GM19240 (cell line): ENCODE results near the gene AIF1L.

ENCODE experiments used
- DNase-seq: peaks from one replicate; pipeline ENCODE4 v3.0.0; 2011; ENCODE audit warnings: low spot score; ENCODE audit not compliant: insufficient read length

AIF1L gene

DNA sequence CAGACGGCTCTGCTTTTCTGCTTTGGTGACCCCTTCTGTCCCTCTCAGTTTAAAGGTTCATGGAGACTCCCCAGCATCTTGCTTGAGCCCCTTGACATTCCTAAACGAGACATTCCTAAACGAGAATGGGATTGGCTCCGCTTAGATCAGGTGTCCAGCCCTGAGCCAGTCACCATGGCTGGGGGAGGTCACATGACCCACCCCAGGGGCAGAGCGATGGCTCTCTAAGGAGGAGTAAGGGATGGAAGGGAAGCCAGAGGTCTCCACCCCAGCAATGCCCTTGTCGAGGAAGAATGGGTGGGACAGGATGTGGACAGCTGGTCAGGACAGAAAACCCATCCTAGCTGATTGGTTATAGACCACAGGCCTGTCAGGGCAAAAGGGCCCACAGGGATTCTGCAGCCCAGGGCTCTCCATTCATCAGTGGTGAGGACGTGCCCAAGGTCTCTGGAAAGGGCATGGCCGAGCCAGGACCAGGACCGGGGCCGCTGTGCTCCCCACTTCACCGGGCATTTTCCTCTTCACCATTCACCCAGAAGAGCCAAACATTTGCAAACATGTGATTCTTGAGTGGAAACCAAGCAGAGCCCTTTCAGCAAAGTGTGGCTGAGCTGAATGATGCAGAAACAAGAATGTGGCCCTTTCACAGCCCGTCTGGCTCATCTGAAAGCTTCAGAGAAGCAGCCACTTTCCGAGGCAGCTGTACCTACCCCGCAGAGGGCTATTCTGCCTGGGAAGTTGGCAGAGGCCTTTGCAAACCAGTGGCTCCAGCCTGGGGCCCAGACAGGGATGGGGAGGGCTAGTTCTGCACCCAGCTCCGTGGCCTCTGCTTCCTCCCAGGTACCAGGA, 19.8 kb upstream of the AIF1L start:
- no peak for DNase-seq

DNA sequence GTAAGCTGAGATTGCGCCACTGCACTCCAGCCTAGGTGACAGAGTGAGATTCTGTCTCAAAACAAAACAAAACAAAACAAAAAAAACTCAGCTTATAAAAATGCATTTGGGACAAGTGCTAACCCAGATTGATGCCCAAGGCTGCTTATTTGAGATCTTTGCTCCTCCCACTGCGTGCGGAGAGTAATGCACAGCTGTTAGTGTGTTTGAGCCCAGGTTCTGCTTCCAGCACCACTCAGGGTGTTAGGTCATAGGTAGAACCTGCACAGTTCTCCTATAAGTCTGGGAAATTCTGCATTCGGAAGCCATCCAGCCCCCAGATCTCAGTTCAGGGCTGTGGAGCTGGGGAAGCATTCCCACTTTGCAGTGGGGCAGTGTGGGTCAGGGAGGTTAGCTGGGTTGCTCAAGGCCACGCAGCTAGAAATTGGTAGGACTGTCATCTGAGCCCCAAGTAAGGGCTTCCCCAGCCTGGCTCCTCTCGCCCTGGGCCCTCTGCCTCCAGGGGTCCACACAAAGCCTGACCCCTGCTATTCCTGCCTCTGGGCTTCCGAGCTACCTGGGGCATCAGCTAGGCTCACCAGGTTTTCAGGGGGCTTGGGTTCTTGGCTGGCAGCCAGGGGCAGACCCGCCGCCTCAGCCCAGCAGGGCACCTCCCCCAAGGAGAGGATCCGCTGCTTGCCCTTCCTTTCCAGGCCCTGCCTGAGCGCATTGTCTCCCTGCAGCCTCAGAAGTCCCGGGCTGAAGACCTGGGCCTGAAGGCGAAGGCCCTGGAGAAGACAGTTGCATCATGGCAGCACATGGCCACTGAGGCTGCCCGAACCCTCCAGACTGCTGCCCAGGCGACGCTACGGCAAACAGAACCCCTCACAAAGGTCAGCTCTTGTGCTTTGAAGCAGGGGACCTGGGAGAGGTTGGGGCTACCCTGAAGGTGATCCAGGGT, 17.6 kb upstream of the AIF1L start:
- DNase-seq: no peak

DNA sequence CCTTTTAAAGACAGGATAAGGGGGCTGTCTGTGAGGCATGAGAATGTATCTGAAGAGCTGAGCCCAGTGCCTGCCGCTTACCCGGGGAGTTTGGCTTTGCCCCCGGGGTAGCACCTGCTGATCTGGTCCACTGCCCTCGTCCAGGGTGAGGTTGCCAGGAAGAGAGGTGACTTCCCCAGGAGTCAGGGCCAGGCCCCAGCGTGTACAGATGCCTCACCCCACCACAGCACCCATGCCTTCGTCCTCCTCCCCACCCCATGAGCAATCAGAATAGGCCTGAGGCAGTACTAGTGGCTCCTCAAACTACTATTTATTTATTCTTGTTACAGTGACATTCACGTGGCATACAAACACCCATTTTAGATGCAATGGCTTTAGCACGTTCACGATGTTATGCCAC, 15.7 kb upstream of the AIF1L start:
- DNase-seq: no peak

DNA sequence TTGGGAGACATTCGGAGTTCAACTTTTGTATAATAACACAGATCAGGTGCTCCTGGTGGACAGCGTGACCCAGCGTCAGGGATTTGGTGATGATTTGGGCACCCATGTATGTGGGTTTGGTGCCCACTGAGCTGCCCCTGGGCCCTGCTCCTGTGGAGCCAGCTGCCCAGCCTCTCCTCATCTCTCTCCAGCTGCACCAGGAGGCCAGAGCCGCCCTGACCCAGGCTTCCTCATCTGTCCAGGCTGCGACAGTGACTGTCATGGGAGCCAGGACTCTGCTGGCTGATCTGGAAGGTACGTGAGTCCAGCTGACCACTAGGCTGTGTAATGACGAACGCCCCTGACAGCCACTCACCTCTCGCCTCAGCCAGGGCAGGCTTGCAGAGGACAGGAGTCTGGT, 14.5 kb upstream of the AIF1L start:
- no peak for DNase-seq

DNA sequence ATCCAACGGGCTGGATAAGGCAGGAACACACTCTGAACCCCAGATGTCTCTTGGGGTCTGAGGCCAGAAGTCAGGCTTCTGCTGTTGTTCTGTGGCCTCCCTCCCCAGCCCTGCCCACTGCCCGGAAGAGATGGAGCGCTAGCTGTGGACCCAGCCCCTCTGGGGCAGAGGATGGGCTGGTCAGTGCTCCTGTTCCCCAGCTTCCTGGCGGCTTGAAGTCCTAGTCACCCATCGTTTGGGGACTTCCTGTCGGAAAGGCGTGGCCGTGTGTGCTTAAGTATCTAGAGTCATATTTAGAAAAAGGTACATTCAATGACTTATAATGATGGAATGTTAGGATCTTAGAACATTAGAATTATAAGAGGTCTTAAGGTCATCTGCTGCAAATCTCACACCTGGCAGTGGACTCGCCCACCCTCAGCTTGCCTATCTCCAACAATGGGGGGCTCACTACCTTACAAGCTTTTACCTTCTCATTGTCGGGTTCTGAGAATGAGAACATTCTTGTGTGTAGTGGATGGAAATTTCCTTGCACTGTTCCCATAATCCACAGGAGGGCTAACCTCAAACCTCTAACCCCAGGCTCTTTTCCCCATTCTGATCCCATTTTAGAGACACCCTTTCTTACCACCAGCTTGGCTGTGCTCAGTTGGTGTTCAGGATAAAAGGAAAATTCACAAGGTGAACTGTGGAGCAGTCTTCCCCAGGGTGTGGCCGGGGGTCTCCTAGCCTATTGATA, 13.4 kb upstream of the AIF1L start:
- no peak for DNase-seq

DNA sequence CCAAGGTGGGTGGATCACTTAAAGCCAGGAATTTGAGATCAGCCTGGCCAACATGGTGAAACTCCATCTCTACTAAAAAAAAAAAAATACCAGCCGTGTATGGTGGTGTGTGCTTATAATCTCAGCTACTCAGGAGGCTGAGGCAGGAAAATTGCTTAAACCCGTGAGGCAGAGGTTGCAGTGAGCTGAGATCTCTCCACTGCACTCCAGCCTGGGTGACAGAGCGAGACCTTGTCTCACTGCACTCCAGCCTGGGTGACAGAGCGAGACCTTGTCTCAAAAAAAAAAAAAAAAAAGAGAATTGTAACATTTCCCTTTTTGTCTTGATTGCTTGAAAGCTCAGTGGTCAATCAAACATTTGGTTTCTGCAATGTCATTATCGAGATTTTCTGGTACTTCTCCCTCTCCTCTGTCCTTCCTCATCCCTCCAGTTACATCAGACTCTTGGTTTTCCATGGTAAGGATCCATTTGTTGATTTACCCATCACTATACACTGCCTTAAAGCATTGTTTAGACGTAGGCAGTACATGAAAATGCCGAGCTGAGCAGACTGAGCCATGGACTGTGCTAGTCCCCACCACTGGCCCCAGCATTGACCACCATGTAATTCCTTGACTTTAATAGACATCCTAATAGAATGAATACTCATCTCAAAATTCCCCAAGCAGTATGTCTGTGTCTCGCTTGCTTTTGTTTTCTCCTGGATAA, 11.5 kb upstream of the AIF1L start:
- no peak for DNase-seq

DNA sequence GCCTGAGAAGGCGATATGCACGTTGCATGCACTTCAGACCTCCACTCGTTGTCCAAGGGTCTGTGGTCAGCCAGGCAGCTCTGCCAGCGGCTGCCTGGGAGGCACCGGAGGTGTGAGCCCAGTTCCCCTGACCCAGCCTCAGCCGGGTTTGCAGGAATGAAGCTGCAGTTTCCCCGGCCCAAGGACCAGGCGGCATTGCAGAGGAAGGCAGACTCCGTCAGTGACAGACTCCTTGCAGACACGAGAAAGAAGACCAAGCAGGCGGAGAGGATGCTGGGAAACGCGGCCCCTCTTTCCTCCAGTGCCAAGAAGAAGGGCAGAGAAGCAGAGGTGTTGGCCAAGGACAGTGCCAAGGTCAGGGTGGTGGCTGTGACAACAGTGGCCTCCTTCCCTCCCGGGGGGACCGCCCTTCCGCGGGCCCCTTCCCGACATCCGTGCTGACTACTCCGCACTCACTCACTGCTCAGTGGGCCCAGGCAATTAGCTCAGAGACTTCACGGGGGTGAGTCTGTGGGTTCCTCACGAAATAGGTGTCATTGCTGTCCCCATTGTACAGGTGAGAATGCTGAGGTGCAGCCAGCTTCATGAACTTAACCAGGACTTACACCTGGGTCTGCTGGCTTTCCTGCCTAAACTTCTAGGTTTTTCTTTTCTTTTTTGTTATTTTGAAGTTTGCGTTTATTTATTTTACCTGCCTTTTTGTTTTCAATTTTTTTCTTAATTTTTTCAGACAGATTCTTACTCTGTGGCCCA, 10.8 kb upstream of the AIF1L start:
- no peak for DNase-seq

DNA sequence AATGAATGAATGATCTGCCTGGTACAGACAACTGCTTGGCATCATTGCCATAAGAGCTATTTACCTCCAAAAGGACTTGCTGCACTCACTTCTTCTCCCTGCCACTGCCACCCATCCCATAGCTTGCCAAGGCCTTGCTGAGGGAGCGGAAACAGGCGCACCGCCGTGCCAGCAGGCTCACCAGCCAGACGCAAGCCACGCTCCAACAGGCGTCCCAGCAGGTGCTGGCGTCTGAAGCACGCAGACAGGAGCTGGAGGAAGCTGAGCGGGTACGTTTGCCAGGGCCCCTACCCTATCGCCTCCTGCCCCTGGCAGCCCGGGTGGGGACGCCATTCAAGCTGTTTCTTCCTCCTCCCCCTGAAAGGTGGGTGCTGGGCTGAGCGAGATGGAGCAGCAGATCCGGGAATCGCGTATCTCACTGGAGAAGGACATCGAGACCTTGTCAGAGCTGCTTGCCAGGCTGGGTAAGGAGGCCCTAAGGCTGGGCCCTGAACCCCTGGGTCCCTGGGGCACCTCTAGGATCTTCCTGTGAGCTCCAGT, 8.9 kb upstream of the AIF1L start:
- no peak for DNase-seq

DNA sequence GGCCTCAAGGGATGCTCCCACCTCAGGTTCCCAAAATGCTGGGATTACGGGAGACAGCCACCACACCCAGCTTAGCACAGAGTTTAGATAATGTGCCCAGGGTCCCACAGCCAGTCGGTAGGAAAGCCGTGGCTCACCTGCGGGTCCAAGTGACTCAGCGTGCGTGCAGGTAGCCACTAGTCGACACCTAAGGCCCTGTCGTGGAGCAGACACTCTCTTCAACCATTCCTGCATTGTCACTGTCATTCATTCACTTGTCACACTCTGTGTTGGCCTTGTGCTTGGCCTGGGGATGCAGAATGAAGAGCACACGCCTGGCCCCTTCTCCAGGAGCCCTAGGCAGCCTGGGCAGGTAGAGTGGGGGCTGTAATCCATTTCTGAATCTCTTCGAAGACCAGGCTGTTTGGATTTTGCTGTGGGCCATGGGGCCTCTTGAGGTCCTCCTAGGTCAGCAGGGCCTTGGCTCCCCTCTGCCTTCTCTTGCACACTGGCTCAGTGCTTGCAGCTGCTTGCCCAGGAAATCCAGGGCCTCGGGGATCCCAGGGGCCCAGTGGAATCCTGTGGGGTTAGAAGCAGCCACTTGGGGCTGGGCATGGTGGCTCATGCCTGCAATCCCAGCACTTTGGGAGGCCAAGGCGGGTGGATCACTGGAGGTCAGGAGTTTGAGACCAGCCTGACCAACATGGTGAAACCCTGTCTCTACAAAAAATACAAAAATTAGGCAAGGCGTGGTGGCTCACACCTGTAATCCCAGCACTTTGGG, 6.1 kb upstream of the AIF1L start:
- DNase-seq: no peak

DNA sequence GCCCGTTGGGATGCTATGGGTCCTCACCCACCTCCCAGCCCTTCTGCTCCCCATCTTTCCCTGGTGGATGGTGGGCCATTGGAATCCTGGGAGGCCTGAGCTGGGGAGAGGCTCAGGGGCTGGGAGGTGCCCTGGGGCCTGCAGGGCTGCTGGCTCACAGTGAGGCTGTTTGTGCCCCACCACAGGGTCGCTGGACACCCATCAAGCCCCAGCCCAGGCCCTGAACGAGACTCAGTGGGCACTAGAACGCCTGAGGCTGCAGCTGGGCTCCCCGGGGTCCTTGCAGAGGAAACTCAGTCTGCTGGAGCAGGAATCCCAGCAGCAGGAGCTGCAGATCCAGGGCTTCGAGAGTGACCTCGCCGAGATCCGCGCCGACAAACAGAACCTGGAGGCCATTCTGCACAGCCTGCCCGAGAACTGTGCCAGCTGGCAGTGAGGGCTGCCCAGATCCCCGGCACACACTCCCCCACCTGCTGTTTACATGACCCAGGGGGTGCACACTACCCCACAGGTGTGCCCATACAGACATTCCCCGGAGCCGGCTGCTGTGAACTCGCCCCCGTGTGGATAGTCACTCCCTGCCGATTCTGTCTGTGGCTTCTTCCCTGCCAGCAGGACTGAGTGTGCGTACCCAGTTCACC, 4.9 kb upstream of the AIF1L start:
- DNase-seq: no peak

DNA sequence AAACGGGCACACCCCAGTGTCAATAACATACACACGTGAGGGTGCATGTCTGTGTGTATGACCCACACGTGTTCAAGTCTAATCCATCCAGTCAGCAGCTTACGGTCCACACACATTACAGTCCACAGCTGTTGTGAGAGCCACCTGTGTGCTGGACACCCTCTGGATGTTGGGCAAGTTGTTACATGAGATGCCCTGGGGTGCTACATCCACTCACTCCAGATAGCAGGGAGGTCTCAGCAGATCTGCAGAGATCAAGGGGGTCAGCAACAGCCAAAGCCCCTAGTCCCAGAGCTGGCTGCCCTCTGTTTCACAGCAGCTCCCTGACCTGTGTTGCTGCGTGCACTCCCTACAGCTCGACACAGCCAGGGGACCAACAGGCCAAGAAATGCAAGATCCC, 4.3 kb upstream of the AIF1L start:
- no peak for DNase-seq

DNA sequence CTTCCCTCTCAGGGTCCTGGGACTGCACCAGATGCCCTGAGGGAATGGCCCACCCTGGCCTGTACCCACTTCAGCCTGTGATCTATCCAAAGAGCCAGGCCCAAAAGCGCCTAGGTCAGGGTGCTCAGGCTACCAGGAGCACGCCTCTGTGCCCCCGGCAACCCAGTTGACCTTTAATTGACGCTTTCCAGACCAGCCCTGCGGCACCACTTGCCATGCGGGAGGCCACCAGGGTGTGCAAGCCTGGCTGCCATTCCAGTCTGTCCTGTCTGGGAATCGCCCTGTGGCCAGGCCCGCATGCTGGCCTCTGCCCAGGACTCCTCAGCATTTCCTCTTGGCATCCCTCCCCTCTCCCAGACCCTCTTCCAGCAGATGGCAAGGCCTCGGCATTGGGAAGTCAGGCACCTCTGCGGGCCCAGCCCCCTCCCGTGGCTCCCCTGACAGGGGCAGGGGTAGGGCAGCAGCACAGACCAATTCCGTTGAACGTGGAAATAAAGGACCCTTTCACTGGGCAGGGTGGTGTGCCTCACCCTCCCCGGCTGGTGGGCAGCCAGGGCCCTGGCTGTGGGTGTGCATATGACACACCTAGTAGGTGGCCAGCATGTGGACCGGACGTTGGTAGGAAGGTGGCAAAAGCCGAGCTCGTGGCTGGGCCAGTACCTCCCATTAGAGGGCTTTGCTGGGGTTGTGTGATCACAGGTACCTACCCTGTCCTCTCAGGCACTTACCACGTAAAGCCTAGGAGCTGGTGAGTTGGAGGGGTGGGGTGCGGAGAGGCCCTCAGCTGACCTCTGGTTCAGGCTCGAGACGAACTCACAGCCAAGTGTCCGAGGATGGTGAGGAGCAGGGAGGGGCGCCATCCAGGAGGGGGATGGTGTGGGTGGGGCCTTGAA, 3.5 kb upstream of the AIF1L start:
- DNase-seq: no peak

DNA sequence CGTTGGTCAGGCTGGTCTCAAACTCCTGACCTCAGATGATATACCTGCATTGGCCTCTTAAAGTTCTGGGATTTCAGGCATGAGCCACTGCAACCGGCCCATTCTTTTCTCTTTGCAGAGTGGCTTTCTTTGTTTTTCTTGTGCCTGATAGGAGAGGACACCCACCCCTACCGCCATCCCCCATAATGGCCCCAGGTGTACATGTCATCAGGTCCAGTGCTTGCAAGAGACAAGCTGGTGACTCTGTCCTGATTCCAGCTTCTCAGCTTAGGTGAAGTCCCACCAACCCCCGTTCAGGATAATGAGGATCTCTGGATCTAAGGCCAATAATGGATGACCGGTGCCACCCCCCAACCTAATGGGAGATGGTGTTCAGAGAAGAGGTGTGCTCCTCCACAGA, 2.3 kb upstream of the AIF1L start:
- DNase-seq: no peak

DNA sequence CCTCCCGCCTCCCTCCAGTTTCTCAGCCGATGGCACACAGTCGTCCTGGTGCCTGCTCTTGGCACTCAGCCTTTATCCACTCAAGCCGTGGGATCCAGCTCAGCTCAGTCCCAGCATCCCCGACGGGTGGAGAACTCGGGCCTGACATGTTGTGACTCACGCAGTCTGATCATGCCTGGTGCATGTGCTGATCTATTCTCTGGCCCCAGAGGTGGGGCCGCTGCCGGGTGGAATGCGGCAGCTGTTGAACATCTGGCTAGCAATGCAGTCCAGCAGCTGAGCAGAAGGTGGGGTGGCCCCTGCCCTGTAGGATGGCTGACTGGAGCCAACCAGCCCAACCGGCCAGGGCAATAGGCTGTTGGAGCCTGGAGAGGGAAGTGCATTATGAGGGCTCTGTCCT, 1.7 kb upstream of the AIF1L start:
- DNase-seq: no peak

DNA sequence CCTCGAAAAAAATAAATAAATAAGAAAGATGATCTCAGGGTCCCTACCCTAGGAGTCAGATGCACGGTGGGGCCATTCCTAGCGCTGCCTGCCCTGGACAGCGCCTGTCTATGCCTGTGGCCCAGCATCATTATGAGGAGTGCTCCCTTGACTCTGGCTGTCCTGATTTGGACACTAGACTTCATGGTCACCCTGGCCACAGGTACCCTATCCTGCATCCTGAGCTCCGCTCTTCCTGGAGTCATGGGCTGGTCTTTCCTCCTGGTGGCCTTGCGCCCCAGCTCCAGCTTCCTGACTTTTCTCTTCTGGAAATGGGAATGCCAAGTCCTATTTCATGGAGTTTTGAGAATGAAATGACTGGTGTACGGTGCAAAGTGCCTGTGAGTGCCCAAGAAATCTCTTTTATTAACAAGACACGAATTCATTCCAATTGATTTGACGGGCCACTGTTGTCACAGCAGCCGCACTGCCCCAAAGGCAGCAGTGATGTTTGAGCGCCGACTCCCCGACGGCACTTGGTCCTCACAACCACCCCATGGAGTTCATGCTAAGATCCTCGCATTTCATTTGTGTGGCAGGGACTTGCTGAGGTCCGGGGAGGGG, 564 bp upstream of the AIF1L start:
- DNase-seq: no peak

DNA sequence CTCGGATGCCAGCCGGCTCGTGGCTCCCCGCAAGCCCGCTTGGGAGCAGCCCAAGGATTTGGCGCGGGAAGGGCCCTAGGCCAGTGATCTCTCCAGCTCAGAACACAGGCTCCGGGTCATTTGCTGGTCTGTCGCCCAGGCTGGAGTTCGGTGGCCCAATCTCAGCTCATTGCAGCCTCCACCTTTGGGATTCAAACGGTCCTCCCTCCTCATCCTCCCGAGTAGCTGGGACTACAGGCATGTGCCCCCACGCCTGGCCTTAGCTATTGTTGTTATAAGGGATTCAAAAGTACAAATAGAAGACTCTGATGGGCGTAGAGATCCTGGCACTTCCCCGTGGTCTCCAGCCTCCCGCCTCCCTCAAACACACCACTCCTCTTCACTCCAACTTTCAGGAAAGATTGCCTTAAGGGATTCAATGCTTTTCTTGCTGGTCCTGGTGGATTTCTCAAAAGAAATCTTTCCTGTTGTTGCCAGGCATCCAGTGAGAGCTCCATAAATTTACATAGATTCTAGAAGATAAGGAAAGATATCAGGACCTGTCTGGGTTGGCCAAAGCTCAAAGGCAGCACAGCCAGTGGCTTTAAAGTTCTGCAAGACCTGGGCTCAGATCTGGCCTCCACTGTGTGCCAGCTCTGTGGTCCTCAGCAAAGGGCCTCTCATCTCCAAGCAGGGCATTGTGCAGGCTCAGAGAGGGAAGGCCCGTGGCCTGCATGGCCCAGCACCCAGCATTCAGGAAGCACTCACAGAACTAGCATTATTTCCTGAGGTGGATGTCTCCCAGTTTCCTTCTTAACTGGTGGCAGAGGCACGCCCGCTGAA, 1.0 kb downstream of the AIF1L start:
- no peak for DNase-seq

DNA sequence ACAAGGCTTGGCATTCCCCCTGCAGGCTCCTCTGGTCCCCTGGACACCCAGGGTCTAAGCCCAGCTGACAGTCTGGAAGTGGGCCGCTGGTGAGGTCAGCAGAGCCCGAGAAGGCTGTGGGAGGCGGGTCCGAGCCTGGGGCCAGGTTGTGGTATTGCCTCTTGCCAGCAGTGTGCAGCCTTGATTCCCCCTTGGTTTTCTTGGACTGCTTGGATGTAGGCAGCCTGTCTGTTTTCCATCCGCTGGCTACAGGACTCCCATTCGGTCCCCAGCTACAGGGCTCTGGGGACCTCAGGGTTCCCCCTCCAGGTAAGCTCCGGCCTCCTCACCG, 1.6 kb downstream of the AIF1L start:
- DNase-seq: no peak
